Trophoblast cell (in vitro differentiated cells and primary cell): ENCODE results near the gene CBARP.

Experiments used
- DNase-seq, 2 donors: peaks; one replicate each; pipeline ENCODE4 v3.0.0-alpha.2; 2016
- H2AFZ ChIP-seq: 2 replicates; pipeline ENCODE4 v1.6.1; 2013; ENCODE audit warnings: low read length, moderate library complexity, mild to moderate bottlenecking; ENCODE audit not compliant: insufficient read depth, poor library complexity
- H2AK5ac ChIP-seq: 2 replicates; pipeline ENCODE4 v1.6.1; 2013; ENCODE audit warnings: mild to moderate bottlenecking, low read length
- H2BK120ac ChIP-seq: 2 replicates; pipeline ENCODE4 v1.6.1; 2013; ENCODE audit warnings: low read length, mild to moderate bottlenecking, moderate library complexity; ENCODE audit not compliant: insufficient read depth, poor library complexity
- H2BK12ac ChIP-seq: 2 replicates; pipeline ENCODE4 v1.6.1; 2013; ENCODE audit warnings: mild to moderate bottlenecking, low read length, moderate library complexity
- H2BK5ac ChIP-seq: 2 replicates; pipeline ENCODE4 v1.6.1; 2013; ENCODE audit warnings: low read length, low read depth, moderate library complexity, mild to moderate bottlenecking; ENCODE audit not compliant: poor library complexity
- H3K14ac ChIP-seq: 2 replicates; pipeline ENCODE4 v1.6.1; 2013; ENCODE audit warnings: mild to moderate bottlenecking, low read length
- H3K18ac ChIP-seq: 2 replicates; pipeline ENCODE4 v1.6.1; 2013; ENCODE audit warnings: mild to moderate bottlenecking, low read length
- H3K23ac ChIP-seq: 2 replicates; pipeline ENCODE4 v1.6.1; 2013; ENCODE audit warnings: low read length
- H3K27ac ChIP-seq: 2 replicates; pipeline ENCODE4 v1.5.1; 2013; ENCODE audit warnings: low read depth, mild to moderate bottlenecking, inconsistent platforms, low read length, moderate library complexity
- H3K27me3 ChIP-seq: 2 replicates; pipeline ENCODE4 v1.6.1; 2013; ENCODE audit warnings: inconsistent platforms, mild to moderate bottlenecking, low read length, moderate library complexity; ENCODE audit not compliant: insufficient read depth
- H3K36me3 ChIP-seq, 2 experiments: 1 replicate in 1 of 2; 2 replicates in 1 of 2; pipeline ENCODE4 v1.6.1; 2013; ENCODE audit warnings: low read length in 2 of 2, mild to moderate bottlenecking in 2 of 2, moderate library complexity in 1 of 2; ENCODE audit not compliant: insufficient read depth in 2 of 2, control insufficient read depth in 1 of 2
- H3K4ac ChIP-seq: 2 replicates; pipeline ENCODE4 v1.6.1; 2013; ENCODE audit warnings: low read depth, mild to moderate bottlenecking, low read length, moderate library complexity
- H3K4me1 ChIP-seq, 2 experiments: 1 replicate in 1 of 2; 2 replicates in 1 of 2; pipeline ENCODE4 v1.6.1; 2013; ENCODE audit warnings: low read length in 2 of 2, mild to moderate bottlenecking in 2 of 2, moderate library complexity in 1 of 2; ENCODE audit not compliant: insufficient read depth in 2 of 2, control insufficient read depth in 1 of 2
- H3K4me2 ChIP-seq: 2 replicates; pipeline ENCODE4 v1.6.1; 2013; ENCODE audit warnings: inconsistent platforms, mild to moderate bottlenecking, low read length, moderate library complexity
- H3K4me3 ChIP-seq: 2 replicates; pipeline ENCODE4 v1.5.1; 2013; ENCODE audit warnings: mild to moderate bottlenecking, low read depth, low read length, inconsistent platforms
- H3K79me1 ChIP-seq: one replicate; pipeline ENCODE4 v1.6.1; 2013; ENCODE audit warnings: low read length
- H3K79me2 ChIP-seq: 2 replicates; pipeline ENCODE4 v1.6.1; 2013; ENCODE audit warnings: low read length, mild to moderate bottlenecking; ENCODE audit not compliant: control insufficient read depth, insufficient read depth, poor library complexity
- H3K9ac ChIP-seq: 2 replicates; pipeline ENCODE4 v1.6.1; 2013; ENCODE audit warnings: mild to moderate bottlenecking, low read length
- H3K9me3 ChIP-seq: 2 replicates; pipeline ENCODE4 v1.6.1; 2013; ENCODE audit warnings: low read depth, mild to moderate bottlenecking, control low read depth, inconsistent platforms, low read length; ENCODE audit not compliant: insufficient read depth
- H4K12ac ChIP-seq: 2 replicates; pipeline ENCODE4 v1.6.1; 2013; ENCODE audit warnings: low read depth, mild to moderate bottlenecking, low read length, moderate library complexity
- H4K8ac ChIP-seq: 2 replicates; pipeline ENCODE4 v1.6.1; 2013; ENCODE audit warnings: low read depth, mild to moderate bottlenecking, low read length, moderate library complexity
- H4K91ac ChIP-seq: one replicate; pipeline ENCODE4 v1.6.1; 2013; ENCODE audit warnings: low read depth, mild to moderate bottlenecking, low read length, moderate library complexity
- WGBS: extraction: QIAGEN DNeasy Blood & Tissue Kit; methylation state at CpG from one replicate; pipeline ENCODE4 v1.1.7; 2013; ENCODE audit warnings: missing lambda C conversion rate; ENCODE audit not compliant: insufficient read length, insufficient coverage; ENCODE audit errors: extremely low coverage; 5-methylcytosine and 5-hydroxymethylcytosine counted together

Gene CBARP

GRCh38 chr19:1239796-1240737 lies 2.3 kb upstream of the CBARP start:
- H2AK5ac ChIP-seq: peak overlapping the region; percentile 79
- peak overlapping the region; percentile 94 for H4K91ac ChIP-seq
- H3K4ac ChIP-seq: peak overlapping the region; percentile 71
- H3K9ac ChIP-seq: peak overlapping the region; percentile 24
- H3K36me3 ChIP-seq: peaks cover 15% of the 10 kb centered on the region in 2 experiments
- H3K9me3 ChIP-seq: peaks cover 3% of the 10 kb centered on the region
- peak overlapping the region; percentile 95 for H4K8ac ChIP-seq
- H2BK12ac ChIP-seq: peak overlapping the region; percentile 47
- H2BK120ac ChIP-seq: peak overlapping the region; percentile 32
- peak overlapping the region; percentile 86 for H2AFZ ChIP-seq
- no peak overlapping the region for H3K27ac ChIP-seq
- peak overlapping the region; percentile 90 for H3K14ac ChIP-seq
- peak overlapping the region; percentile 72 for H3K18ac ChIP-seq
- peak overlapping the region; percentile 53 for H3K4me3 ChIP-seq
- peak overlapping the region; percentile 78 for H4K12ac ChIP-seq
- peak overlapping the region; percentile 83 for H3K4me2 ChIP-seq
- H3K23ac ChIP-seq: no peak overlapping the region
- no peaks in the 10 kb centered on the region for H3K27me3 ChIP-seq
- DNase-seq: peak; percentile 85 to 89
- no CpG with 5 or more reads among the region's 84 CpGs for WGBS
- H2BK5ac ChIP-seq: peak overlapping the region; percentile 10
- H3K79me2 ChIP-seq: peaks cover 8% of the 10 kb centered on the region
- H3K79me1 ChIP-seq: peaks cover 13% of the 10 kb centered on the region
- peaks cover 11 to 25% of the 10 kb centered on the region in 2 experiments for H3K4me1 ChIP-seq

GRCh38 chr19:1239420-1239795 lies 1.6 kb upstream of the CBARP start:
- no CpG with 5 or more reads among the region's 11 CpGs for WGBS
- H3K9ac ChIP-seq: no peak overlapping the region
- H4K8ac ChIP-seq: no peak overlapping the region
- peak overlapping the region; percentile 37 for H2AFZ ChIP-seq
- H2AK5ac ChIP-seq: peak overlapping the region; percentile 79
- H3K14ac ChIP-seq: no peak overlapping the region
- H4K91ac ChIP-seq: no peak overlapping the region
- DNase-seq: no peak
- no peak overlapping the region for H2BK120ac ChIP-seq
- H3K23ac ChIP-seq: no peak overlapping the region
- no peak overlapping the region for H3K4me3 ChIP-seq
- H3K4me1 ChIP-seq: peaks cover 11 to 22% of the 10 kb centered on the region in 2 experiments
- no peak overlapping the region for H3K4ac ChIP-seq
- peaks cover 17 to 19% of the 10 kb centered on the region in 2 experiments for H3K36me3 ChIP-seq
- H3K79me1 ChIP-seq: peaks cover 13% of the 10 kb centered on the region
- H2BK5ac ChIP-seq: no peak overlapping the region
- H3K9me3 ChIP-seq: peaks cover 3% of the 10 kb centered on the region
- H4K12ac ChIP-seq: no peak overlapping the region
- peaks cover 8% of the 10 kb centered on the region for H3K79me2 ChIP-seq
- H3K18ac ChIP-seq: no peak overlapping the region
- peak overlapping the region; percentile 47 for H2BK12ac ChIP-seq
- no peak overlapping the region for H3K27ac ChIP-seq
- H3K27me3 ChIP-seq: no peaks in the 10 kb centered on the region
- peak overlapping the region; percentile 83 for H3K4me2 ChIP-seq

GRCh38 chr19:1238369-1239303 lies 831 bp upstream of the CBARP start:
- Histone ChIP-seq H2BK5ac (no peak overlapping the region), H2BK12ac (peak overlapping the region; percentile 27), H3K23ac (no peak overlapping the region), H3K79me1 (peaks cover 13% of the 10 kb centered on the region), H3K4me2 (peak overlapping the region; percentile 98), H3K4me3 (peak overlapping the region; percentile 83), H2AK5ac (peak overlapping the region; percentile 7), H3K9ac (no peak overlapping the region), H3K4ac (no peak overlapping the region), H2BK120ac (no peak overlapping the region), H4K12ac (peak overlapping the region; percentile 20), H3K27me3 (no peaks in the 10 kb centered on the region), H4K91ac (peak overlapping the region; percentile 63), H3K79me2 (peaks cover 8% of the 10 kb centered on the region), H4K8ac (peak overlapping the region; percentile 30), H3K18ac (peak overlapping the region; percentile 34), H3K27ac (no peak overlapping the region), H2AFZ (peak overlapping the region; percentile 17), H3K4me1 (peaks cover 11 to 22% of the 10 kb centered on the region in 2 experiments), H3K14ac (peak overlapping the region; percentile 24), H3K9me3 (peaks cover 3% of the 10 kb centered on the region), H3K36me3 (peaks cover 21 to 23% of the 10 kb centered on the region in 2 experiments)
- no peak for DNase-seq
- WGBS: no CpG with 5 or more reads among the region's 34 CpGs

- Histone ChIP-seq H2AK5ac (no peak overlapping the region), H3K4me1 (peaks cover 7 to 22% of the 10 kb centered on the region in 2 experiments), H3K27ac (no peak overlapping the region), H2AFZ (peak overlapping the region; percentile 48), H4K12ac (peak overlapping the region; percentile 0), H2BK12ac (no peak overlapping the region), H3K23ac (no peak overlapping the region), H3K4ac (peak overlapping the region; percentile 49), H3K18ac (peak overlapping the region; percentile 55), H3K14ac (peak overlapping the region; percentile 47), H3K4me2 (peak overlapping the region; percentile 98), H2BK120ac (no peak overlapping the region), H3K36me3 (peaks cover 30 to 31% of the 10 kb centered on the region in 2 experiments), H3K4me3 (peak overlapping the region; percentile 83), H4K8ac (peak overlapping the region; percentile 40), H3K9me3 (peaks cover 3% of the 10 kb centered on the region), H3K79me2 (peaks cover 6% of the 10 kb centered on the region), H3K79me1 (peaks cover 13% of the 10 kb centered on the region), H3K27me3 (no peaks in the 10 kb centered on the region), H3K9ac (peak overlapping the region; percentile 77), H2BK5ac (no peak overlapping the region), H4K91ac (peak overlapping the region; percentile 53)
- WGBS: no CpG with 5 or more reads among the region's 60 CpGs
- DNase-seq: no peak
These were observed 662 bp downstream of the CBARP start for GRCh38 chr19:1237027-1237659.
